IPS-15b (cell line): Measurements from ENCODE around the gene SMTNL1.

Source experiments
- H3K27me3 ChIP-seq: one replicate; pipeline ENCODE4 v1.6.1; 2013; ENCODE audit warnings: low read length; ENCODE audit not compliant: control insufficient read depth, insufficient read depth
- H3K36me3 ChIP-seq: one replicate; pipeline ENCODE4 v1.6.1; 2013; ENCODE audit warnings: low read length; ENCODE audit not compliant: control insufficient read depth, insufficient read depth
- H3K4me1 ChIP-seq: one replicate; pipeline ENCODE4 v1.6.1; 2013; ENCODE audit warnings: mild to moderate bottlenecking, low read length; ENCODE audit not compliant: control insufficient read depth, insufficient read depth
- H3K4me3 ChIP-seq: one replicate; pipeline ENCODE4 v1.5.1; 2013; ENCODE audit warnings: low read depth, low read length
- H3K9ac ChIP-seq: one replicate; pipeline ENCODE4 v1.6.1; 2013; ENCODE audit warnings: low read depth, mild to moderate bottlenecking, low read length
- H3K9me3 ChIP-seq: one replicate; pipeline ENCODE4 v1.6.1; 2013; ENCODE audit warnings: mild to moderate bottlenecking, low read length; ENCODE audit not compliant: control insufficient read depth, insufficient read depth

The SMTNL1 gene

GRCh38 chr11:57552479-57552878 is 15.1 kb downstream of the SMTNL1 start:
- H3K4me1 ChIP-seq, result no peaks in the 10 kb centered on the region
- H3K27me3 ChIP-seq, result no peaks in the 10 kb centered on the region
- H3K36me3 ChIP-seq, result peaks cover 29% of the 10 kb centered on the region
- no peak overlapping the region for H3K9ac ChIP-seq
- H3K4me3 ChIP-seq, result no peak overlapping the region
- no peaks in the 10 kb centered on the region for H3K9me3 ChIP-seq

GRCh38 chr11:57555393-57555792 is 18.0 kb downstream of the SMTNL1 start:
- no peaks in the 10 kb centered on the region for H3K9me3 ChIP-seq
- H3K27me3 ChIP-seq, result no peaks in the 10 kb centered on the region
- no peak overlapping the region for H3K9ac ChIP-seq
- peaks cover 19% of the 10 kb centered on the region for H3K36me3 ChIP-seq
- H3K4me1 ChIP-seq, result no peaks in the 10 kb centered on the region
- H3K4me3 ChIP-seq, result no peak overlapping the region

GRCh38 chr11:57556041-57556440 is 18.6 kb downstream of the SMTNL1 start:
- H3K27me3 ChIP-seq, result no peaks in the 10 kb centered on the region
- no peaks in the 10 kb centered on the region for H3K4me1 ChIP-seq
- H3K36me3 ChIP-seq, result peaks cover 16% of the 10 kb centered on the region
- H3K4me3 ChIP-seq, result no peak overlapping the region
- no peak overlapping the region for H3K9ac ChIP-seq
- H3K9me3 ChIP-seq, result no peaks in the 10 kb centered on the region

- H3K9me3 ChIP-seq, result no peaks in the 10 kb centered on the region
- no peaks in the 10 kb centered on the region for H3K36me3 ChIP-seq
- H3K9ac ChIP-seq, result no peak overlapping the region
- H3K27me3 ChIP-seq, result no peaks in the 10 kb centered on the region
- H3K4me3 ChIP-seq, result no peak overlapping the region
- no peaks in the 10 kb centered on the region for H3K4me1 ChIP-seq
Observed at GRCh38 chr11:57560146-57560545, 22.8 kb downstream of the SMTNL1 start.

- Histone ChIP-seq H3K4me1 (peaks cover 6% of the 10 kb centered on the region), H3K36me3 (no peaks in the 10 kb centered on the region), H3K9me3 (no peaks in the 10 kb centered on the region), H3K27me3 (no peaks in the 10 kb centered on the region), H3K4me3 (no peak overlapping the region), H3K9ac (no peak overlapping the region)
Observed at GRCh38 chr11:57562596-57562995, 25.2 kb downstream of the SMTNL1 start.

GRCh38 chr11:57566005-57566904 is 28.9 kb downstream of the SMTNL1 start:
- Histone ChIP-seq H3K27me3 (no peaks in the 10 kb centered on the region), H3K4me1 (peaks cover 13% of the 10 kb centered on the region), H3K36me3 (no peaks in the 10 kb centered on the region), H3K9ac (no peak overlapping the region), H3K9me3 (no peaks in the 10 kb centered on the region), H3K4me3 (peak overlapping the region; percentile 85)

- Histone ChIP-seq H3K9me3 (no peaks in the 10 kb centered on the region), H3K27me3 (no peaks in the 10 kb centered on the region), H3K4me3 (peak overlapping the region; percentile 85), H3K36me3 (no peaks in the 10 kb centered on the region), H3K4me1 (peaks cover 13% of the 10 kb centered on the region), H3K9ac (peak overlapping the region; percentile 73)
Observed at GRCh38 chr11:57566905-57567514, 29.6 kb downstream of the SMTNL1 start.

GRCh38 chr11:57567515-57568329 is 30.3 kb downstream of the SMTNL1 start, which contains the start of gene UBE2L6:
UBE2L6 (minus strand) TSS chr11:57567672; CDS start chr11:57567611, 61 bp downstream.
- peak within 1 kb of the TSS; percentile 91 for H3K9ac ChIP-seq
- peaks cover 13% of the 10 kb centered on the region for H3K4me1 ChIP-seq
- no peaks in the 10 kb centered on the region for H3K27me3 ChIP-seq
- no peaks in the 10 kb centered on the region for H3K36me3 ChIP-seq
- no peaks in the 10 kb centered on the region for H3K9me3 ChIP-seq
- peak within 1 kb of the TSS; percentile 85 for H3K4me3 ChIP-seq

- Histone ChIP-seq H3K4me3 (peak overlapping the region; percentile 85), H3K9ac (peak overlapping the region; percentile 91), H3K4me1 (peaks cover 13% of the 10 kb centered on the region), H3K9me3 (no peaks in the 10 kb centered on the region), H3K36me3 (no peaks in the 10 kb centered on the region), H3K27me3 (no peaks in the 10 kb centered on the region)
Observed at GRCh38 chr11:57568330-57568766, 31.0 kb downstream of the SMTNL1 start.

GRCh38 chr11:57571606-57572005 is 34.2 kb downstream of the SMTNL1 start:
- H3K36me3 ChIP-seq, result no peaks in the 10 kb centered on the region
- no peak overlapping the region for H3K9ac ChIP-seq
- H3K4me3 ChIP-seq, result no peak overlapping the region
- peaks cover 14% of the 10 kb centered on the region for H3K4me1 ChIP-seq
- H3K27me3 ChIP-seq, result no peaks in the 10 kb centered on the region
- H3K9me3 ChIP-seq, result no peaks in the 10 kb centered on the region

GRCh38 chr11:57574061-57574460 is 36.7 kb downstream of the SMTNL1 start:
- H3K27me3 ChIP-seq, result no peaks in the 10 kb centered on the region
- H3K9me3 ChIP-seq, result no peaks in the 10 kb centered on the region
- no peak overlapping the region for H3K4me3 ChIP-seq
- H3K9ac ChIP-seq, result no peak overlapping the region
- H3K36me3 ChIP-seq, result no peaks in the 10 kb centered on the region
- H3K4me1 ChIP-seq, result peaks cover 13% of the 10 kb centered on the region
